Breast epithelium (tissue), 3 donors: ENCODE data around the gene ACADVL.

ENCODE experiments used
- POLR2A ChIP-seq: fragments of 450-650 bp; IDR thresholded peaks from one replicate; pipeline ENCODE4 v1.6.1; 2016; ENCODE audit warnings: antibody characterized with exemption, mild to moderate bottlenecking, moderate library complexity
- POLR2AphosphoS5 ChIP-seq, 3 donors: sonication (generic); formaldehyde crosslinking; IDR thresholded peaks; one replicate each; pipeline ENCODE4 v1.6.1; 2017; ENCODE audit warnings: antibody characterized with exemption in 3 of 3
- TF ChIP-seq, protein P1 (sequence below), 3 donors: fragments of 450-650 bp; IDR thresholded peaks; one replicate each; pipeline ENCODE4 v1.5.1; 2016 to 2017; ENCODE audit warnings: antibody characterized with exemption in 3 of 3, mild to moderate bottlenecking in 3 of 3, moderate library complexity in 3 of 3

DNA sequence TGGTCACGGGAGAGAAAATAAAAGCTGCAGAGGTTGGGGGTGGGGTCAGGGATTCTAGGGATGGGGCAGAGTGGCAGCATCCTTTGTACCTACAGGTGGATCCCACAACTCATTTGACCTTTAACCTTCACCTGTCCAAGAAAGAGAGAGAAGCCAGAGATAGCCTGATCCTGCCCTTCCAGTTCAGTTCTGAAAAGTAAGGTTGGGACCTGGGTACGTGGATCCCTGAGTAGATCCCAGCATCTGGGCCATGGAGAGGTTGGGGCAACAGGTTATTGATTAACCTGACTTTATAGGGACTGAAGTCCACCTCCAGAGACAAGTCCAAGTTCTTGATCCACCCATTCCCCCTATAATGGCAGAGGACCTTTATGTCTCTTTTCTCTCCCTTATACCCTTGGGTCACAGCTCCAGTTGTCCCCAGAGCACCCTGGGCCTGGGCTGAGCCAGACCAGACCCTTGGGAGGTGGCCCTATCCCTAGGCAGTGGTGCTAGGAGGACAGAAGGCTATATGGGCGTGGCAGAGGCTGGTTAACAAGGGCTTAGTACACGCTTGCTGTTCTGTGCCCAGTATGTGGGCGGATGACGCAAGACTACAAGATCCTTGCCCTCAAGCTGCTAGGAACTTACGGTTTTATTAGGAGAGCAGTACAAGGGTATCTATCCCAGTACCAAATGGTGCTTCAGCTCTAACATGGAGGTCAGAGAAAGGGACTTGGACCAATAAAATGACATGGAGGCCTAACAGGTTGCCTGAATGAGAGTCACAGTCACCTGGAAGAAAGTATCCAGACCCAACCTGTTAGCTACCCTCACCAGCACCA is 39.2 kb downstream of the ACADVL start:
- no peak for TF ChIP-seq POLR2A
- TF ChIP-seq, protein P1, sequence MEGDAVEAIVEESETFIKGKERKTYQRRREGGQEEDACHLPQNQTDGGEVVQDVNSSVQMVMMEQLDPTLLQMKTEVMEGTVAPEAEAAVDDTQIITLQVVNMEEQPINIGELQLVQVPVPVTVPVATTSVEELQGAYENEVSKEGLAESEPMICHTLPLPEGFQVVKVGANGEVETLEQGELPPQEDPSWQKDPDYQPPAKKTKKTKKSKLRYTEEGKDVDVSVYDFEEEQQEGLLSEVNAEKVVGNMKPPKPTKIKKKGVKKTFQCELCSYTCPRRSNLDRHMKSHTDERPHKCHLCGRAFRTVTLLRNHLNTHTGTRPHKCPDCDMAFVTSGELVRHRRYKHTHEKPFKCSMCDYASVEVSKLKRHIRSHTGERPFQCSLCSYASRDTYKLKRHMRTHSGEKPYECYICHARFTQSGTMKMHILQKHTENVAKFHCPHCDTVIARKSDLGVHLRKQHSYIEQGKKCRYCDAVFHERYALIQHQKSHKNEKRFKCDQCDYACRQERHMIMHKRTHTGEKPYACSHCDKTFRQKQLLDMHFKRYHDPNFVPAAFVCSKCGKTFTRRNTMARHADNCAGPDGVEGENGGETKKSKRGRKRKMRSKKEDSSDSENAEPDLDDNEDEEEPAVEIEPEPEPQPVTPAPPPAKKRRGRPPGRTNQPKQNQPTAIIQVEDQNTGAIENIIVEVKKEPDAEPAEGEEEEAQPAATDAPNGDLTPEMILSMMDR (IDR thresholded peaks at IDR 0.05): no peak
- TF ChIP-seq POLR2AphosphoS5 (IDR thresholded peaks at IDR 0.05): peak in 1 of 3 donors; percentile 8
